ENCODE measurements around the gene IFI44.

The IFI44 gene

GRCh38 chr1:78627321-78627720 is 22.3 kb upstream of the IFI44 start:
- FAIRE-seq (no peak), DNase-seq (ENCODE audit: insufficient read length, low spot score) (no peak)
- no peak for TF ChIP-seq CTCF (IDR thresholded peaks at IDR 0.05; ENCODE audit: insufficient read depth, missing control alignments)

GRCh38 chr1:78630600-78630999 is 19.0 kb upstream of the IFI44 start:
- no peak for TF ChIP-seq CTCF (IDR thresholded peaks at IDR 0.05; ENCODE audit: insufficient read depth, missing control alignments)
- DNase-seq (ENCODE audit: insufficient read length, low spot score) (no peak), FAIRE-seq (no peak)

- no peak for DNase-seq (ENCODE audit: insufficient read length, low spot score)
- no peak for FAIRE-seq
- TF ChIP-seq CTCF (IDR thresholded peaks at IDR 0.05; ENCODE audit: insufficient read depth, missing control alignments): no peak
These were observed 16.4 kb upstream of the IFI44 start for GRCh38 chr1:78633209-78633608.

GRCh38 chr1:78640462-78640861 is 9.2 kb upstream of the IFI44 start:
- DNase-seq (ENCODE audit: insufficient read length, low spot score) (no peak), FAIRE-seq (no peak)
- TF ChIP-seq CTCF (IDR thresholded peaks at IDR 0.05; ENCODE audit: insufficient read depth, missing control alignments): no peak

GRCh38 chr1:78641558-78641957 is 8.1 kb upstream of the IFI44 start:
- TF ChIP-seq CTCF (IDR thresholded peaks at IDR 0.05; ENCODE audit: insufficient read depth, missing control alignments): no peak
- DNase-seq (ENCODE audit: insufficient read length, low spot score) (no peak), FAIRE-seq (no peak)

GRCh38 chr1:78645723-78646122 is 3.9 kb upstream of the IFI44 start:
- TF ChIP-seq CTCF (IDR thresholded peaks at IDR 0.05; ENCODE audit: insufficient read depth, missing control alignments): no peak
- FAIRE-seq (no peak), DNase-seq (ENCODE audit: insufficient read length, low spot score) (no peak)

GRCh38 chr1:78647238-78647637 is 2.4 kb upstream of the IFI44 start:
- TF ChIP-seq CTCF (IDR thresholded peaks at IDR 0.05; ENCODE audit: insufficient read depth, missing control alignments): no peak
- FAIRE-seq: no peak
- no peak for DNase-seq (ENCODE audit: insufficient read length, low spot score)

Data from D721Med (cell line).